HG03064 (cell line): ENCODE measurements around the gene PRELID3B.

ENCODE experiments used
- ATAC-seq: cut with Tn5 transposase; IDR thresholded peaks from one replicate; pipeline ENCODE4 v1.9.1; 2021; ENCODE audit warnings: low read depth; ENCODE audit not compliant: unreplicated experiment

Gene PRELID3B

GRCh38 chr20:59028812-59029211 is 13.8 kb downstream of the PRELID3B start:
- ATAC-seq = no peak

GRCh38 chr20:59027741-59028320 is 14.8 kb downstream of the PRELID3B start:
- ATAC-seq = no peak

DNA sequence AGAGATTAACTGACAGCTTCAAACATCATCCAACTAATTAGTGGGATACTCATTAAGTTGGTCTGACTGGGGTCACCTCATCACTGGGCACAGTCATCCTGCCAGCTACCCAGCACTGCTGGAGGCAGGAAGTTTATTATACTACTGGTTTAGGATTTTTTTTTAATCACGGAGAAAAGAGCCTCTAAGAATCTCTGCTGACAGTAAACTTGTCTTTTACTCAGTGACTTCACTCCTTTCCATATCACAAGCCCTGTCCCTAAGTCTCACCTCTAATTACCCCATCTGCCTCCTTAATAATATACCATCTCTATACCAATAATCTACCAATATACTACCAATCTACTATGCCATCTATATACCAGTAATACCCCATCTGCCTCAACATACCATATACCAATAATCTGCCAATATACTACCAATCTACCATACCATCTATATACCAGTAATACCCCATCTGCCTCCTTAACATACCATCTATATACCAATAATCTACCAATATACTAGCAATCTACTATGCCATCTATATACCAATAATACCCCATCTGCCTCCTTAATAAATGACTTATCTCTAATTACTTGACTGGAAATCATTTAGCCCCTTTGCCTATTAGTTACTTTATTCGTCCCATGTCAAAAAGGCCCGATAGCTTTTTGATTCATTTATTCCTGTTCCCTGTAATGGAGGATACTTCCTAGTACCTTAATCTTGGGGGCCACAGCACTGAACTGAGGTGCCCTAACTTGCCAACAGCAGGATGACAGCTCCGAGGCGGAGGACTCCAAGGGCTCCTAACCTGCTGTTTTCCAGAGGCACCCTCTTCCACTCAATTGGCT is 15.5 kb downstream of the PRELID3B start:
- ATAC-seq = no peak

DNA sequence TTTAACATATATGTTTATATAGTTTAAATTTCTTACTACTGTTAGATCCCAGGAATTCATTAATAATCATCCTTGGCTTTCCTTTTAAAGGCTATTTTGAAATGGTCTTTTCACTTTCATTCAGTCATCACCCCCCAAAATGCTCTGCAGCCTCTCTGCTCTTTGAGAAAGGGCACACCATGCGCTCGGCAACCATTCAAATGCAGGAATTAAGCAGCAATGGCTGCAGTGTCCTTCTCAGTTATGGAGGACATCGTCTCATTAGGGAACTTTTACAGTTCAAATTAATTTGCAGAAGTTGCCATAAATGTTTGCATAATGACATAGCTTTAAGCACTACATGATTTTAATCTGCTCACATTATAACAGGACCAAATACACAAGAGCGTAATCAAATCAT is 17.1 kb downstream of the PRELID3B start:
- no peak for ATAC-seq

DNA sequence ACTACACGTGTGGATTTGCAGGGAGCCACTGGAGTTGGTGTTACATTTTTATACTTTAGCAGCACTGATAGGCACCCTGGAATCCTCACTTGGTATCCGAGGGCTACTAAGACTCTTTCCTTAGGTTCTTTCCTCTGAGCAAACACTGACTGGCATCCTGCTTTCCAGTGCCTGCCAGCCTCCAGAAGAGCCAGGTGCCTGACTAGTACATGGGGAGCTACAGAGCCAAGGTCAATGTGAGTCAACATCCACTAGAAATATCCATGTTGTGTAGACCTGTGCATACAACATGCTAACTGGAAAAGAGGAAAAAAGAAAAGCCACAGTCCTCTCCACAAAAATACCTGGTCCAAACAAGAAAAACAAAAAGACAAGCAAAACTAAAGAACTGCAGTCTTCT is 17.5 kb downstream of the PRELID3B start:
- ATAC-seq = no peak

DNA sequence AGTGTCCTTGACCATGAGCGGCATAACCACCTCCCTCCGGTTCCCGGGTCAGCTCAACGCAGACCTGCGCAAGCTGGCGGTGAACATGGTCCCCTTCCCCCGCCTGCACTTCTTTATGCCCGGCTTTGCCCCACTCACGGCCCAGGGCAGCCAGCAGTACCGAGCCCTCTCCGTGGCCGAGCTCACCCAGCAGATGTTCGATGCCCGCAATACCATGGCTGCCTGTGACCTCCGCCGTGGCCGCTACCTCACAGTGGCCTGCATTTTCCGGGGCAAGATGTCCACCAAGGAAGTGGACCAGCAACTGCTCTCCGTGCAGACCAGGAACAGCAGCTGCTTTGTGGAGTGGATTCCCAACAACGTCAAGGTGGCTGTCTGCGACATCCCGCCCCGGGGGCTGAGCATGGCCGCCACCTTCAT is 18.5 kb downstream of the PRELID3B start:
- ATAC-seq = no peak

DNA sequence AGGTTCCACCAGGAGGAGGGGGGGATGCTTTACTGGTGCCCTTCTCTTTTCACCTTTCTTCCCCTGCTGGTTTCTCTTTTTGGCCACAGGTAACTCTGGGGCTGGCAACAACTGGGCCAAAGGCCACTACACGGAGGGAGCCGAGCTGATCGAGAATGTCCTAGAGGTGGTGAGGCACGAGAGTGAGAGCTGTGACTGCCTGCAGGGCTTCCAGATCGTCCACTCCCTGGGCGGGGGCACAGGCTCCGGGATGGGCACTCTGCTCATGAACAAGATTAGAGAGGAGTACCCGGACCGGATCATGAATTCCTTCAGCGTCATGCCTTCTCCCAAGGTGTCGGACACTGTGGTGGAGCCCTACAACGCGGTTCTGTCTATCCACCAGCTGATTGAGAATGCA is 19.0 kb downstream of the PRELID3B start:
- no peak for ATAC-seq

- no peak for ATAC-seq
Measured at GRCh38 chr20:59022754-59023153, 19.8 kb downstream of the PRELID3B start.

- ATAC-seq = no peak
Measured at GRCh38 chr20:59020938-59021551, 21.5 kb downstream of the PRELID3B start.

- ATAC-seq = no peak
Measured at GRCh38 chr20:59019217-59019616, 23.4 kb downstream of the PRELID3B start, which contains the start of gene TUBB1. Gene TUBB1, plus strand, starts transcription at chr20:59019429. Its CDS starts 94 bp downstream, at chr20:59019523.

- no peak for ATAC-seq
Measured at GRCh38 chr20:59018817-59019216, 23.8 kb downstream of the PRELID3B start.

DNA sequence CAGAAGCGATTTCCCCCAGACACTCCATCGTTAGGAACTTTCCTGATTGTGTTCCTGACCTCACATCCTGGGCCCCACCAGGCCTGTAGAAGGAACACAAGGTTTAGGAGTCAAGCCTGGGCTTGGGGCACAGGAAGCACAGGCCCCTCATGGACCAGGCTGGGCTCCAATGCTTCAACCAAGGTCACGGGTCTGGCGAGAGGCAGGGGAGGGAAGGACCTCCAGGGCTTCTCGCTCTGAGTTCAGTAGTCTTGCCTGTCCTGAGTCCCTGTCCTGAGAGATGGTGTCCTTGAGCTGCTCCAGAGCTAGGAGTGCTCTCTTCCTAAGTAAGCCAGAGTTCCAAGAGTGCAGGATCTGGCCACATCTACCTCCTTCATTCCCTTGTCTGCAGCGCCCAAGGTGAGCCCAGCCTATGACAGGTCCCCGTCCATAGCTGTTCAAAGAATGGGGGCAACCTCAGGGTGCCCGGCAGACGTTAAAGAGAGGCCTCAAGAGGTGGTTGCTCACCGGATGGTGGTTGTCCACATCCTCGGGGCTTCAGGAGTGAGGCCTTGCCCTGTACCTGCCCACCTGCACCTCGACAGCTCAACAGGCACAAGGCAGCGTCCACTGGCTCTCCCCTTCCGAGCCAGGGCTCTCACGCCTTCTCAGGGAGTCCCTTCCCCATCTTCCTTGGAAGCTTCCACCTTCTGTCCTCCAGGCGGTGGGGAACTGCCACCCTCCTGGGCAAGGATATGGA is 24.9 kb downstream of the PRELID3B start:
- ATAC-seq = no peak

GRCh38 chr20:59016795-59017492 is 25.6 kb downstream of the PRELID3B start:
- no peak for ATAC-seq

DNA sequence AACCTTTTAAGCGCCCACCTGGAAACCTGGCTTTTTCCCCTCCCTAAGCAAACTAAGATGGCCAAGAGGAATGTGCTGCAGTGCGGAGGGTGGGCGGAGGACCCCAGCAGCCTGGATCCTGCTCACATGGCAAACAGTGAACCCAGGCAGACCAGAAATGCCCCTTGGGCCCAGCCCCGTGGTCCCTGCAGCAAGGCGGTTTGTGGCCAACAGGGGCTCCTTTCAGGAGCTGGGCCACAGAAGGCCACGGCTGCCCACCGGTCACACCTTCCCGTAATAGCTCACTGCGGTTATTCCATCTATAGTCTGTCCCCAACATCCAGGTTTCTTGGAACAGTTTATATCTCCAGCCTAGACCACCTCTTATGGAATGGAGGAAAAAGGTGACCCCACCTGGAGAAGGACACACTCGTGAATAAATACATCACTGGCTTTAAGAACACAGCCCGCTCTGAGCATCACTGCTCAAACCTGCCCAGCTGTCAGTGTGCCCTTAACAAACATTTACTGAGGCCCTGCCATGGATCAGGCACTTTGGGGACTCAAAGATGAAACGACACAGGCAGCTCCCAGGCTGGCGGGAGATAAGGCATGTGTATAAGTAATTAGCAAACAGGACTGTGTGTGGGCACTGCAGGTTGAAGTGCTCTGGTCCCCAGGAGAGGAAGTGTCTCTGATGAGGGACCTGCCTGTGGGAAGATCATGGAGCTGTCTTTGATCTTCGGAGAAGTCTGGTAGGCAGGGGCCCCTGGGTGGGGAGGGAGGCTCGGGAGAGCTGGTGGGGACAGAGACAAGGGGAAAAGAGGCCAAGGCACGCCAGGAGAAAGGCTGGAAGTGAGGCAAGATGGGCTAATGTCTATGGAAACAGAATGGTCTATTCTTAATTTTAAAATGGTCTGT is 26.5 kb downstream of the PRELID3B start:
- ATAC-seq = no peak

DNA sequence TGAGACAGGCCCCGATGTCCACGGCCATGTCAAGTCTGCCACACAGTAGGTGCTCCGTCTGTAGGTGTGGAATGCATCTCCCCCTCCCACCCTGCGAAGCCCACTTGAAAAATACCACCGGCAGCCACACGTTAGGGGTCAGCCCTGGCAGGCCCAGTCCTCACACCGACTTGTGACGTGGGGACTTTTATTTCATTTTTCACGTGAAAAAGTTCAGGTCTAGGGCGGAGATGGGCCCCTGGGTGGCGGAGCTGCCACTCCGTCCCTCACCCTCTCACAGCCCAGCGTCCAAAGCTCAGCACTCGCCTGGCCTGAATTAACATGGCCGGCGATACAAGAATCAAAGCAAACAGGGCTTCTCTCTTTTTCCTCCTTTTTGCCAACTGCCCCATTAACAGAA is 27.2 kb downstream of the PRELID3B start:
- ATAC-seq = no peak

DNA sequence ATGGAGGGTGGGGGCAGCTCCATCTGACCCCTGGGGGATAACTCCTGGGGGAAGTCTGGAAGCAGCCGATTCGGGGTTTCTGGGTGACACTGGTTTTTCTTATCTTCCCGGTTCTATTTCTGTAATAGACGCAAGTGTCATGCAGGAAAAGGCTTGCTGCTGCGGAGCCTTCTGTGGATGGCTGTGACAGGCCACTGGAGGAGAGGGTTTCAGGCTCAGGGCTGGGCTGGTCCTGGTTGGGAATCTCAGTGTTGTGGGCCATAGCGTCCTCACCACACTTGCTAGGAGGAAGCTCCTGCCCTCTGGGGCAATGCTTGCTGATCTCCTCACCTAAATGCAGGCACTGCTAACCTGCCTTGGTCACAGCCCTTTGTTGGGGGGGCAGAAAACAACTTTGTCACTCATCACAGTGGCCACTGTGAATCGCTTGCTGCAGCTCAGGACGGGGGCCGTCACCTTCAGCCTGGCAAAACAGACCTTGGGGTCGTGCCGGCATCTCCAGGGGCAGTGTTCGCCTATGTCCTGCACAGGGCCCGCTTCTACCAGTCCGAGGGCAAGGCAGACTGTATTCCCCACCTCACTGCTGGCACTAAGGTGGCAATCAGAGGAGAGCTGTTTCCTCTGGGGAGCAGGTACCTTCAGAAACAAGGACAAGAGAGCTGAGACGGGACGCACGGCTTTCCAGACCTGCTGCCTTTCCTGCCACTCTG is 27.8 kb downstream of the PRELID3B start:
- no peak for ATAC-seq

DNA sequence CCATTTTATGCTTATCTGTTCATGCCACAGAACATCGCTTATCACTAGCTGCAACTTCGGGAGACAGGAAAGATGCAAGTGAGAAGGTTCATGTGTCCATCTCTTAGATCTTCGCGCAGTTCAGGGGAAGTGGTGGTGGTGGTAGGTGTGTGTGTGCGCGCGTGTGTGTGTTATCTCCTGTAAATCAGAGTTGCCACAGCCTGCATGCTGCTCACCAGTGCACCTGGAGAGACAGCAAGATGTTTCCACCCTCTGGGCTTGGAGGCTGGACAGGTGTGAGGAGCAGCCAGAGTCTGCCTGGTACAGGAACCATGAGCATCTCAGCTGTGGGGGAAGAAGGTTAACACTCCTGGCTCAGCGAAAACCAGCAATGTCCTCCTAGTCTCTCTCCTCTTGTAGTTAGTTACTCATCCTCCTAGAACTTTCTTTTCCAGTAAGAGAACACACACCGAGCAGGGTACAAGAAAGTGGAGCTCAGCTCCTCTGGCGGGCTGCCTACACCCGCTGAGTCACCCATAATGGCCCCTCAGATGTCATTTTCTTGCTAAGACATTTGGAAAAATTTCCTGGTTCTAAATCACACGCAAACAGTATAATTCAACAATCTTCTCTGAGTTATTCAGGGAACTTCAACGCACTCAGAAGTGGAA is 28.5 kb downstream of the PRELID3B start:
- no peak for ATAC-seq
